ENCODE measurements around the gene ZNF101.

DNA sequence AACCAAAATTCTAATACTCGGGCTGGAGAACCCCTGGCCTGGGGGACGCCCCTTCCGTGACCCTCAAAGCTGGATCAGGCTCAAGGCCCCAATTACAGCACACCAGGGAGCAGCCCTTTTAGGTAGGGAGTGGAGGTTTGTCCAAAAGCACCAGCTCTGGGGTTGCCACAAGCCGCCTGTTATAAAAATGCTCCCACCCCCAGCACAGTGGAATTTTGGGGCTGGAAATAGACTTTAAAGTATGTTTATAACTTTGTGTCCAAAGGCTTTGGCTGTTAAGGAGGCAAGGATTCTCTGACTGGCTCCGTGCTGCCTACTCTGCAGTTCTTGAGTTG is 24.6 kb upstream of the ZNF101 start:
- no peak for TF ChIP-seq MYBL2 (CRISPR knock-in tag; IDR thresholded peaks at IDR 0.05)
- TF ChIP-seq KAT7 (CRISPR knock-in tag; IDR thresholded peaks at IDR 0.05; ENCODE audit: borderline replicate concordance), result no peak
- TF ChIP-seq, protein P1, sequence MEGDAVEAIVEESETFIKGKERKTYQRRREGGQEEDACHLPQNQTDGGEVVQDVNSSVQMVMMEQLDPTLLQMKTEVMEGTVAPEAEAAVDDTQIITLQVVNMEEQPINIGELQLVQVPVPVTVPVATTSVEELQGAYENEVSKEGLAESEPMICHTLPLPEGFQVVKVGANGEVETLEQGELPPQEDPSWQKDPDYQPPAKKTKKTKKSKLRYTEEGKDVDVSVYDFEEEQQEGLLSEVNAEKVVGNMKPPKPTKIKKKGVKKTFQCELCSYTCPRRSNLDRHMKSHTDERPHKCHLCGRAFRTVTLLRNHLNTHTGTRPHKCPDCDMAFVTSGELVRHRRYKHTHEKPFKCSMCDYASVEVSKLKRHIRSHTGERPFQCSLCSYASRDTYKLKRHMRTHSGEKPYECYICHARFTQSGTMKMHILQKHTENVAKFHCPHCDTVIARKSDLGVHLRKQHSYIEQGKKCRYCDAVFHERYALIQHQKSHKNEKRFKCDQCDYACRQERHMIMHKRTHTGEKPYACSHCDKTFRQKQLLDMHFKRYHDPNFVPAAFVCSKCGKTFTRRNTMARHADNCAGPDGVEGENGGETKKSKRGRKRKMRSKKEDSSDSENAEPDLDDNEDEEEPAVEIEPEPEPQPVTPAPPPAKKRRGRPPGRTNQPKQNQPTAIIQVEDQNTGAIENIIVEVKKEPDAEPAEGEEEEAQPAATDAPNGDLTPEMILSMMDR (IDR thresholded peaks at IDR 0.05), result peak; percentile 15
- TF ChIP-seq, protein P2, sequence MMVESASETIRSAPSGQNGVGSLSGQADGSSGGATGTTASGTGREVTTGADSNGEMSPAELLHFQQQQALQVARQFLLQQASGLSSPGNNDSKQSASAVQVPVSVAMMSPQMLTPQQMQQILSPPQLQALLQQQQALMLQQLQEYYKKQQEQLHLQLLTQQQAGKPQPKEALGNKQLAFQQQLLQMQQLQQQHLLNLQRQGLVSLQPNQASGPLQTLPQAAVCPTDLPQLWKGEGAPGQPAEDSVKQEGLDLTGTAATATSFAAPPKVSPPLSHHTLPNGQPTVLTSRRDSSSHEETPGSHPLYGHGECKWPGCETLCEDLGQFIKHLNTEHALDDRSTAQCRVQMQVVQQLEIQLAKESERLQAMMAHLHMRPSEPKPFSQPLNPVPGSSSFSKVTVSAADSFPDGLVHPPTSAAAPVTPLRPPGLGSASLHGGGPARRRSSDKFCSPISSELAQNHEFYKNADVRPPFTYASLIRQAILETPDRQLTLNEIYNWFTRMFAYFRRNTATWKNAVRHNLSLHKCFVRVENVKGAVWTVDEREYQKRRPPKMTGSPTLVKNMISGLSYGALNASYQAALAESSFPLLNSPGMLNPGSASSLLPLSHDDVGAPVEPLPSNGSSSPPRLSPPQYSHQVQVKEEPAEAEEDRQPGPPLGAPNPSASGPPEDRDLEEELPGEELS (CRISPR knock-in tag; IDR thresholded peaks at IDR 0.05), result no peak
- no peak for TF ChIP-seq ZNF121 (CRISPR knock-in tag; IDR thresholded peaks at IDR 0.05)
- TF ChIP-seq ZNF317 (CRISPR knock-in tag; IDR thresholded peaks at IDR 0.05; ENCODE audit: borderline replicate concordance, low read depth), result no peak
- TF ChIP-seq, protein P3, sequence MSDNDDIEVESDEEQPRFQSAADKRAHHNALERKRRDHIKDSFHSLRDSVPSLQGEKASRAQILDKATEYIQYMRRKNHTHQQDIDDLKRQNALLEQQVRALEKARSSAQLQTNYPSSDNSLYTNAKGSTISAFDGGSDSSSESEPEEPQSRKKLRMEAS (CRISPR knock-in tag; IDR thresholded peaks at IDR 0.05), result no peak
- TF ChIP-seq SP1 (CRISPR knock-in tag; conservative IDR thresholded peaks at IDR 0.05), result no peak; the same call in 1 of the 2 replicates
- TF ChIP-seq, protein P4, sequence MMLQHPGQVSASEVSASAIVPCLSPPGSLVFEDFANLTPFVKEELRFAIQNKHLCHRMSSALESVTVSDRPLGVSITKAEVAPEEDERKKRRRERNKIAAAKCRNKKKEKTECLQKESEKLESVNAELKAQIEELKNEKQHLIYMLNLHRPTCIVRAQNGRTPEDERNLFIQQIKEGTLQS (CRISPR knock-in tag; conservative IDR thresholded peaks at IDR 0.05), result no peak
- TF ChIP-seq, protein P5, sequence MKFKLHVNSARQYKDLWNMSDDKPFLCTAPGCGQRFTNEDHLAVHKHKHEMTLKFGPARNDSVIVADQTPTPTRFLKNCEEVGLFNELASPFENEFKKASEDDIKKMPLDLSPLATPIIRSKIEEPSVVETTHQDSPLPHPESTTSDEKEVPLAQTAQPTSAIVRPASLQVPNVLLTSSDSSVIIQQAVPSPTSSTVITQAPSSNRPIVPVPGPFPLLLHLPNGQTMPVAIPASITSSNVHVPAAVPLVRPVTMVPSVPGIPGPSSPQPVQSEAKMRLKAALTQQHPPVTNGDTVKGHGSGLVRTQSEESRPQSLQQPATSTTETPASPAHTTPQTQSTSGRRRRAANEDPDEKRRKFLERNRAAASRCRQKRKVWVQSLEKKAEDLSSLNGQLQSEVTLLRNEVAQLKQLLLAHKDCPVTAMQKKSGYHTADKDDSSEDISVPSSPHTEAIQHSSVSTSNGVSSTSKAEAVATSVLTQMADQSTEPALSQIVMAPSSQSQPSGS (CRISPR knock-in tag; IDR thresholded peaks at IDR 0.05; ENCODE audit: borderline replicate concordance, low read depth), result no peak
- TF ChIP-seq, protein P6, sequence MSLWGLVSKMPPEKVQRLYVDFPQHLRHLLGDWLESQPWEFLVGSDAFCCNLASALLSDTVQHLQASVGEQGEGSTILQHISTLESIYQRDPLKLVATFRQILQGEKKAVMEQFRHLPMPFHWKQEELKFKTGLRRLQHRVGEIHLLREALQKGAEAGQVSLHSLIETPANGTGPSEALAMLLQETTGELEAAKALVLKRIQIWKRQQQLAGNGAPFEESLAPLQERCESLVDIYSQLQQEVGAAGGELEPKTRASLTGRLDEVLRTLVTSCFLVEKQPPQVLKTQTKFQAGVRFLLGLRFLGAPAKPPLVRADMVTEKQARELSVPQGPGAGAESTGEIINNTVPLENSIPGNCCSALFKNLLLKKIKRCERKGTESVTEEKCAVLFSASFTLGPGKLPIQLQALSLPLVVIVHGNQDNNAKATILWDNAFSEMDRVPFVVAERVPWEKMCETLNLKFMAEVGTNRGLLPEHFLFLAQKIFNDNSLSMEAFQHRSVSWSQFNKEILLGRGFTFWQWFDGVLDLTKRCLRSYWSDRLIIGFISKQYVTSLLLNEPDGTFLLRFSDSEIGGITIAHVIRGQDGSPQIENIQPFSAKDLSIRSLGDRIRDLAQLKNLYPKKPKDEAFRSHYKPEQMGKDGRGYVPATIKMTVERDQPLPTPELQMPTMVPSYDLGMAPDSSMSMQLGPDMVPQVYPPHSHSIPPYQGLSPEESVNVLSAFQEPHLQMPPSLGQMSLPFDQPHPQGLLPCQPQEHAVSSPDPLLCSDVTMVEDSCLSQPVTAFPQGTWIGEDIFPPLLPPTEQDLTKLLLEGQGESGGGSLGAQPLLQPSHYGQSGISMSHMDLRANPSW (CRISPR knock-in tag; conservative IDR thresholded peaks at IDR 0.05; ENCODE audit: low read depth), result no peak
- TF ChIP-seq IRF2 (CRISPR knock-in tag; IDR thresholded peaks at IDR 0.05; ENCODE audit: borderline replicate concordance, low read depth), result no peak
